ENCODE measurements around the gene SLC35G4. TPM values are rescaled to one million over a fixed set of nuclear protein-coding genes. Genes with fewer than 3 reads are reported as not detected.

The SLC35G4 gene
- total RNA-seq = not detected in 2 replicates

GRCh38 chr18:11609488-11609887 lies at the start of gene SLC35G4:
Gene SLC35G4 (plus strand): TSS chr18:11609596. CDS start chr18:11609596, 0 bp downstream.

Other genes starting within 250 kb of the SLC35G4 start
- 9.6 and 17.1 TPM in 2 replicates for gene GNAL, start 79.7 kb downstream of the SLC35G4 start, total RNA-seq
- gene CHMP1B, start 241.8 kb downstream of the SLC35G4 start, total RNA-seq = 150 and 161 TPM in 2 replicates